Measurements from ENCODE around the gene ADK. TPM values are rescaled to one million over a fixed set of nuclear protein-coding genes. Genes with fewer than 3 reads are reported as not detected.

The ADK gene
- total and polyA plus RNA-seq, 8 donors, result 7.2 to 66.1 (median 21.5) TPM

GRCh38 chr10:74718208-74718607 lies 567.2 kb downstream of the ADK start:
- no peak overlapping the region for H3K27ac ChIP-seq
- no peak for DNase-seq
- no peaks in the 10 kb centered on the region for H3K27me3 ChIP-seq
- TF ChIP-seq POLR2A (IDR thresholded peaks at IDR 0.05) (no peak), EP300 (IDR thresholded peaks at IDR 0.05) (no peak), POLR2AphosphoS5 (IDR thresholded peaks at IDR 0.05) (no peak), CTCF (IDR thresholded peaks at IDR 0.05) (no peak)
- peaks cover 0 to 26% (median 13%) of the 10 kb centered on the region in 4 donors for H3K9me3 ChIP-seq
- H3K36me3 ChIP-seq, result no peaks in the 10 kb centered on the region
- intact Hi-C loops (cut with DNase I; ENCODE audit: low total_unique reads), result no loop called here
- 94 to 100% (median 98%) methylated on average over 1 of the region's 1 CpG for WGBS, 5 donors
- no peak overlapping the region for H3K4me3 ChIP-seq
- no peaks in the 10 kb centered on the region for H3K4me1 ChIP-seq

- Histone ChIP-seq H3K27me3 (no peaks in the 10 kb centered on the region), H3K4me3 (no peak overlapping the region), H3K36me3 (no peaks in the 10 kb centered on the region), H3K27ac (no peak overlapping the region), H3K9me3 (peaks cover 0 to 4% (median 0%) of the 10 kb centered on the region in 4 donors), H3K4me1 (no peaks in the 10 kb centered on the region)
- DNase-seq, result no peak
- TF ChIP-seq EP300 (IDR thresholded peaks at IDR 0.05) (no peak), CTCF (IDR thresholded peaks at IDR 0.05) (no peak), POLR2AphosphoS5 (IDR thresholded peaks at IDR 0.05) (no peak), POLR2A (IDR thresholded peaks at IDR 0.05) (no peak)
- intact Hi-C loops (cut with DNase I; ENCODE audit: low total_unique reads), result no loop called here
- 86 to 100% (median 100%) methylated on average over 1 of the region's 1 CpG for WGBS, 5 donors
These were observed 577.2 kb downstream of the ADK start for GRCh38 chr10:74728225-74728624.

GRCh38 chr10:74730246-74730645 lies 579.2 kb downstream of the ADK start:
- Histone ChIP-seq H3K27ac (no peak overlapping the region), H3K36me3 (no peaks in the 10 kb centered on the region), H3K9me3 (peaks cover 0 to 4% (median 0%) of the 10 kb centered on the region in 4 donors), H3K4me1 (no peaks in the 10 kb centered on the region), H3K4me3 (no peak overlapping the region), H3K27me3 (no peaks in the 10 kb centered on the region)
- WGBS, 5 donors, result 48 to 76% (median 64%) methylated on average over 4 of the region's 4 CpGs
- intact Hi-C loops (cut with DNase I; ENCODE audit: low total_unique reads), result no loop called here
- no peak for TF ChIP-seq CTCF (IDR thresholded peaks at IDR 0.05)
- TF ChIP-seq EP300 (IDR thresholded peaks at IDR 0.05), result no peak
- no peak for TF ChIP-seq POLR2A (IDR thresholded peaks at IDR 0.05)
- TF ChIP-seq POLR2AphosphoS5 (IDR thresholded peaks at IDR 0.05), result no peak
- DNase-seq, result no peak

- Histone ChIP-seq H3K9me3 (peaks cover 0 to 4% (median 0%) of the 10 kb centered on the region in 4 donors), H3K27me3 (no peaks in the 10 kb centered on the region), H3K27ac (no peak overlapping the region), H3K4me1 (peaks cover 0 to 5% (median 4%) of the 10 kb centered on the region in 4 donors), H3K4me3 (no peak overlapping the region), H3K36me3 (no peaks in the 10 kb centered on the region)
- TF ChIP-seq POLR2A (IDR thresholded peaks at IDR 0.05), result no peak
- TF ChIP-seq POLR2AphosphoS5 (IDR thresholded peaks at IDR 0.05), result no peak
- no peak for TF ChIP-seq CTCF (IDR thresholded peaks at IDR 0.05)
- no peak for TF ChIP-seq EP300 (IDR thresholded peaks at IDR 0.05)
- no peak for DNase-seq
- WGBS, 5 donors, result 94 to 100% (median 100%) methylated on average over 1 of the region's 1 CpG
- intact Hi-C loops (cut with DNase I; ENCODE audit: low total_unique reads), result no loop called here
These were observed 582.6 kb downstream of the ADK start for GRCh38 chr10:74733612-74734011.

Data from stomach (tissue), 9 donors.